RPMI7951 (cell line): ENCODE data around the gene MKKS. TPM values are rescaled to one million over a fixed set of nuclear protein-coding genes. Genes with fewer than 3 reads are reported as not detected.
A peak's percentile ranks its signal among the peaks of the same experiment; 100 is the strongest.

Experiments used
- DNase-seq: peaks from one replicate; pipeline ENCODE4 v3.0.0-alpha.2; 2012; ENCODE audit warnings: low read depth
- total RNA-seq: library from RNA; depleted of rRNA; stranded (reverse); fragments of >200 nt; shearing (Covaris generic); gene quantifications from 2 replicates; pipeline ENCODE4 v1.2.3, GENCODE V29; 2014; rRNA removed

MKKS gene
- total RNA-seq, 1 experiment from 2014 or later, result 29.7 TPM

GRCh38 chr20:10369723-10370090 is 64.3 kb downstream of the MKKS start:
- DNase-seq, result peak; percentile 89

GRCh38 chr20:10368702-10369041 is 65.3 kb downstream of the MKKS start:
- no peak for DNase-seq

- DNase-seq, result no peak
Measured at GRCh38 chr20:10367943-10368701, 65.9 kb downstream of the MKKS start.

- DNase-seq, result no peak
Measured at GRCh38 chr20:10367693-10367942, 66.4 kb downstream of the MKKS start.

- no peak for DNase-seq
Measured at GRCh38 chr20:10366898-10367692, 66.9 kb downstream of the MKKS start.

- no peak for DNase-seq
Measured at GRCh38 chr20:10362674-10363073, 71.3 kb downstream of the MKKS start.

GRCh38 chr20:10360878-10361277 is 73.1 kb downstream of the MKKS start:
- peak; percentile 63 for DNase-seq

- peak; percentile 34 for DNase-seq
Measured at GRCh38 chr20:10359621-10360040, 74.4 kb downstream of the MKKS start.

GRCh38 chr20:10357974-10358373 is 76.0 kb downstream of the MKKS start:
- peak; percentile 25 for DNase-seq

- peak; percentile 42 for DNase-seq
Measured at GRCh38 chr20:10357061-10357708, 76.8 kb downstream of the MKKS start.

GRCh38 chr20:10356628-10357027 is 77.4 kb downstream of the MKKS start:
- DNase-seq, result peak; percentile 38

- peak; percentile 61 for DNase-seq
Measured at GRCh38 chr20:10352934-10353824, 80.8 kb downstream of the MKKS start.

Other genes starting within 250 kb of the MKKS start
- 31.3 and 42.7 TPM in 2 replicates for gene SNAP25, start 215.4 kb downstream of the MKKS start, total RNA-seq
- gene SLX4IP, start 1.1 kb upstream of the MKKS start, total RNA-seq, result 3.7 and 4.7 TPM in 2 replicates
- gene JAG1, start 239.8 kb upstream of the MKKS start, total RNA-seq, result 3.0 and 3.1 TPM in 2 replicates